Measurements from ENCODE around the gene PTPRD. TPM values are rescaled to one million over a fixed set of nuclear protein-coding genes. Genes with fewer than 3 reads are reported as not detected.
"Not testable (repeated sequence)": the region's sequence is repeated elsewhere in the genome, so short reads cannot be mapped to it uniquely, and the experiment has no call there.

Gene PTPRD
- total RNA-seq, 1 experiment from 2014 or later, result 0.02 TPM

- intact Hi-C loops (cut with micrococcal nuclease), result no loop called here
- Histone ChIP-seq H4K20me1 (ENCODE audit: insufficient read depth) (no peaks in the 10 kb centered on the region), H3K36me3 (ENCODE audit: control insufficient read depth in 1 of 2, insufficient read depth in 2 of 2, low read length in 2 of 2) (no peaks in the 10 kb centered on the region), H3K4me2 (ENCODE audit: low read length) (no peak overlapping the region), H3K9me2 (ENCODE audit: insufficient read depth) (no peaks in the 10 kb centered on the region), H3K9me3 (ENCODE audit: control insufficient read depth in 1 of 2, insufficient read depth in 1 of 2, low read depth in 1 of 2, low read length in 2 of 2) (peaks cover 8 to 16% of the 10 kb centered on the region in 2 experiments; a peak in 2 of 4 replicates), H3K79me2 (ENCODE audit: insufficient read depth, low read length) (no peaks in the 10 kb centered on the region), H2AFZ (ENCODE audit: low read depth, low read length, poor library complexity, severe bottlenecking) (no peak overlapping the region), H3K9ac (ENCODE audit: low read length) (no peak overlapping the region), H3K27ac (ENCODE audit: low read depth, low read length) (no peak overlapping the region), H3K4me1 (ENCODE audit: control insufficient read depth in 1 of 2, insufficient read depth in 2 of 2, low read length in 2 of 2) (no peaks in the 10 kb centered on the region; a peak in 1 of 4 replicates), H3K27me3 (ENCODE audit: insufficient read depth, low read length) (no peaks in the 10 kb centered on the region), H3K4me3 (replicated peaks in 1 of 2; ENCODE audit: low read depth in 1 of 2, low read length in 2 of 2) (no peak overlapping the region)
- no TSS peak for BruUV-seq (replicated peaks)
- TF ChIP-seq SP1 (IDR thresholded peaks at IDR 0.05; ENCODE audit: low read depth), result no peak
- no peak for TF ChIP-seq POLR2AphosphoS5 (IDR thresholded peaks at IDR 0.05; ENCODE audit: low read depth, low read length)
- no peak for TF ChIP-seq JUND (IDR thresholded peaks at IDR 0.05)
- TF ChIP-seq SRF (IDR thresholded peaks at IDR 0.05; ENCODE audit: low read depth), result no peak
- no peak for TF ChIP-seq EZH2 (IDR thresholded peaks at IDR 0.05)
- TF ChIP-seq MAX (IDR thresholded peaks at IDR 0.05), result no peak
- no peak for TF ChIP-seq EZH2phosphoT487 (IDR thresholded peaks at IDR 0.05; ENCODE audit: borderline replicate concordance)
- TF ChIP-seq YY1 (IDR thresholded peaks at IDR 0.05; ENCODE audit: extremely low read depth, insufficient replicate concordance, low read depth, low read length), result no peak
- no peak for TF ChIP-seq RAD21 (IDR thresholded peaks at IDR 0.05; ENCODE audit: low read depth)
- no peak for TF ChIP-seq CEBPB (IDR thresholded peaks at IDR 0.05; ENCODE audit: low read depth)
- TF ChIP-seq REST (IDR thresholded peaks at IDR 0.05; ENCODE audit: low read depth), result no peak
- no peak for TF ChIP-seq CBX3 (IDR thresholded peaks at IDR 0.05; ENCODE audit: low read depth)
- TF ChIP-seq ZFX (IDR thresholded peaks at IDR 0.05), result no peak
- TF ChIP-seq POLR2A (IDR thresholded peaks at IDR 0.05; ENCODE audit: borderline replicate concordance, extremely low read depth, insufficient read depth, insufficient read length), result no peak
- no peak for TF ChIP-seq ATF3 (IDR thresholded peaks at IDR 0.05)
- no peak for TF ChIP-seq ELF1 (IDR thresholded peaks at IDR 0.05; ENCODE audit: borderline replicate concordance, low read depth)
- TF ChIP-seq CTCF (IDR thresholded peaks at IDR 0.05 in 2 of 3, conservative IDR thresholded peaks at IDR 0.05 in 1 of 3; ENCODE audit: borderline replicate concordance in 1 of 3, insufficient read depth in 1 of 3, low read depth in 2 of 3, low read length in 2 of 3), result no peak
- no peak for TF ChIP-seq SIN3A (IDR thresholded peaks at IDR 0.05; ENCODE audit: low read depth)
- TF ChIP-seq FOSL1 (IDR thresholded peaks at IDR 0.05; ENCODE audit: low read depth), result no peak
- TF ChIP-seq ZNF274 (IDR thresholded peaks at IDR 0.05; ENCODE audit: low read depth, low read length), result no peak
- no peak for DNase-seq (ENCODE audit: low read depth, low spot score)
- ChIA-PET RAD21 (ENCODE audit: low non-redundant PET in 1 of 2, low total read pairs in 2 of 2, uncharacterized antibody in 2 of 2, unreplicated experiment in 2 of 2) (no interaction called here), CTCF (no interaction called here), POLR2A (no interaction called here)
- ATAC-seq, result no peak
Observed at GRCh38 chr9:8701904-8702303, 1910.9 kb downstream of the PTPRD start.

- H3K9ac ChIP-seq (ENCODE audit: low read length); H3K4me3 ChIP-seq (replicated peaks in 1 of 2; ENCODE audit: low read depth in 1 of 2, low read length in 2 of 2); H2AFZ ChIP-seq (ENCODE audit: low read depth, low read length, poor library complexity, severe bottlenecking); H3K4me1 ChIP-seq (ENCODE audit: control insufficient read depth in 1 of 2, insufficient read depth in 2 of 2, low read length in 2 of 2); H3K4me2 ChIP-seq (ENCODE audit: low read length); H3K27ac ChIP-seq (ENCODE audit: low read depth, low read length); H3K79me2 ChIP-seq (ENCODE audit: insufficient read depth, low read length); ATAC-seq; H4K20me1 ChIP-seq (ENCODE audit: insufficient read depth); H3K9me2 ChIP-seq (ENCODE audit: insufficient read depth); RAD21 ChIA-PET (ENCODE audit: low non-redundant PET in 1 of 2, low total read pairs in 2 of 2, uncharacterized antibody in 2 of 2, unreplicated experiment in 2 of 2); DNase-seq (ENCODE audit: low read depth, low spot score); CTCF ChIA-PET; POLR2A ChIA-PET; H3K27me3 ChIP-seq (ENCODE audit: insufficient read depth, low read length); intact Hi-C loops (cut with micrococcal nuclease); BruUV-seq (replicated peaks); H3K36me3 ChIP-seq (ENCODE audit: control insufficient read depth in 1 of 2, insufficient read depth in 2 of 2, low read length in 2 of 2): not testable (repeated sequence)
- peaks cover 8 to 11% of the 10 kb centered on the region in 2 experiments; a peak in 2 of 4 replicates for H3K9me3 ChIP-seq (ENCODE audit: control insufficient read depth in 1 of 2, insufficient read depth in 1 of 2, low read depth in 1 of 2, low read length in 2 of 2)
Observed at GRCh38 chr9:8697565-8697964, 1915.2 kb downstream of the PTPRD start.
